Astrocyte of the spinal cord (primary cell): Measurements from ENCODE around the gene LRRC7.

Source experiments
- DNase-seq: peaks from one replicate; pipeline ENCODE4 v3.0.0; 2011; ENCODE audit warnings: low read depth, low spot score
- H3K4me3 ChIP-seq: 2 replicates; pipeline ENCODE4 v1.5.1; 2011; ENCODE audit warnings: low read depth, mild to moderate bottlenecking, low read length, moderate library complexity
- CTCF ChIP-seq: IDR thresholded peaks from 2 replicates; pipeline ENCODE4 v1.5.1; 2012; ENCODE audit warnings: low read depth, mild to moderate bottlenecking, low read length, inconsistent platforms
- in situ Hi-C: cut with HindIII; loops from 2 replicates; pipeline ENCODE4 v1.10.0; 2017; ENCODE audit warnings: low sequenced_read_pairs

LRRC7 gene

GRCh38 chr1:69567652-69568420, at the start of gene LRRC7:
LRRC7 (plus strand) TSS chr1:69567922; CDS start chr1:69568640, 718 bp downstream.
- no peak for DNase-seq
- peak within 1 kb of the TSS; percentile 36 for H3K4me3 ChIP-seq
- in situ Hi-C loops, result no loop called here
- TF ChIP-seq CTCF, result no peak

- no peak for DNase-seq
These were observed 48.7 kb upstream of the LRRC7 start for GRCh38 chr1:69519006-69519405.

GRCh38 chr1:69520326-69520725, 47.4 kb upstream of the LRRC7 start:
- H3K4me3 ChIP-seq, result no peak overlapping the region
- no peak for DNase-seq
- no peak for TF ChIP-seq CTCF
- in situ Hi-C loops, result no loop called here

More at GRCh38 chr1:69519006-69519405, 48.7 kb upstream of the LRRC7 start:
- no peak for TF ChIP-seq CTCF
- no peak overlapping the region for H3K4me3 ChIP-seq
- in situ Hi-C loops, result no loop called here

- TF ChIP-seq CTCF, result no peak
- H3K4me3 ChIP-seq, result no peak overlapping the region
- in situ Hi-C loops, result no loop called here
- DNase-seq, result peak; percentile 89
These were observed 44.7 kb upstream of the LRRC7 start for GRCh38 chr1:69523032-69523431.

GRCh38 chr1:69523461-69523860, 44.3 kb upstream of the LRRC7 start:
- no peak for TF ChIP-seq CTCF
- peak; percentile 12 for DNase-seq
- in situ Hi-C loops, result no loop called here

GRCh38 chr1:69524015-69524414, 43.7 kb upstream of the LRRC7 start:
- peak; percentile 64 for DNase-seq
- no peak for TF ChIP-seq CTCF
- no peak overlapping the region for H3K4me3 ChIP-seq
- in situ Hi-C loops, result no loop called here

More at GRCh38 chr1:69523461-69523860, 44.3 kb upstream of the LRRC7 start:
- no peak overlapping the region for H3K4me3 ChIP-seq
